Right lobe of liver (tissue), 6 donors: ENCODE results near the gene FRMD3. TPM values are rescaled to one million over a fixed set of nuclear protein-coding genes. Genes with fewer than 3 reads are reported as not detected.
A peak's percentile ranks its signal among the peaks of the same experiment; 100 is the strongest.

Source experiments
- ATAC-seq, 4 donors: fragments of 200-7000 bp; cut with Tn5 transposase; one replicate each; pipeline ENCODE4 v1.9.1; 2020; ENCODE audit warnings: mild to moderate bottlenecking in 4 of 4, moderate library complexity in 4 of 4
- DNase-seq, 3 donors: peaks; one replicate each; pipeline ENCODE4 v3.0.0-alpha.2; 2020
- H3K27ac ChIP-seq, 3 donors: fragments of 200-600 bp; one replicate each; pipeline ENCODE4 v1.8.0; 2022
- H3K27me3 ChIP-seq, 2 donors: fragments of 200-600 bp; one replicate each; pipeline ENCODE4 v1.8.0; 2022
- H3K36me3 ChIP-seq, 4 donors: fragments of 200-600 bp; sonication (generic) in 1 of 4; one replicate each; pipeline versions ENCODE4 v1.5.1 to v1.8.0; 2017 to 2022; ENCODE audit warnings: control low read depth in 1 of 4
- H3K4me1 ChIP-seq, 4 donors: fragments of 200-600 bp; sonication (generic) in 1 of 4; one replicate each; pipeline versions ENCODE4 v1.5.1 to v1.8.0; 2017 to 2022; ENCODE audit warnings: control low read depth in 1 of 4
- H3K4me3 ChIP-seq, 3 donors: fragments of 200-600 bp; one replicate each; pipeline ENCODE4 v1.8.0; 2022
- H3K9me3 ChIP-seq, 4 donors: fragments of 200-600 bp; sonication (generic) in 1 of 4; one replicate each; pipeline versions ENCODE4 v1.5.1 to v1.8.0; 2017 to 2022; ENCODE audit warnings: control low read depth in 1 of 4
- POLR2A ChIP-seq: fragments of 450-650 bp; IDR thresholded peaks from one replicate; pipeline ENCODE4 v1.6.1; 2017; ENCODE audit warnings: antibody characterized with exemption, mild to moderate bottlenecking
- WGBS: methylation state at CpG from one replicate; pipeline ENCODE4 v1.1.6; 2018; ENCODE audit warnings: low coverage, low lambda C conversion rate; ENCODE audit not compliant: insufficient coverage; ENCODE audit errors: missing lambda C conversion rate; 5-methylcytosine and 5-hydroxymethylcytosine counted together
- intact Hi-C, 2 donors: fragments of 100-400 bp; cut with DNase I; formaldehyde crosslinking; loops; one replicate each; pipeline versions ENCODE4 v1.11.2 to v1.14.1; 2022
- total RNA-seq, 6 experiments: library from RNA; depleted of rRNA in 2 of 6; stranded (reverse); fragments of >200 nt in 2 of 6; fragmentation: NEBNext Ultra II Directional in 3 of 6; extraction: Animal tissue kit (Norgen Biotek cat#: 25700) in 3 of 6; gene quantifications; one replicate each; pipeline versions ENCODE4 v1.1.0 to v1.2.4, GENCODE V29; 2016 to 2023
- TF ChIP-seq, protein P1 (sequence below), 4 donors: fragments of 200-600 bp in 3 of 4; fragments of 450-650 bp in 1 of 4; IDR thresholded peaks; one replicate each; pipeline versions ENCODE4 v1.5.1 to v1.8.0; 2016 to 2022; ENCODE audit warnings: antibody characterized with exemption in 4 of 4, mild to moderate bottlenecking in 2 of 4
- donor health status: DM: no; HTN: yes; CAD: no.
- donor health status: DM: no; HTN: no; CAD: no.
- donor health status: DM: no; HTN: no; CAD: no.
- donor health status: DM: no; HTN: yes; CAD: no.
- donor health status: DM: no; HTN: yes; CAD: no.

The FRMD3 gene
- total RNA-seq, 6 experiments from 2014 or later, result 0.28 to 0.88 (median 0.34) TPM

GRCh38 chr9:83435301-83435700 is 102.9 kb downstream of the FRMD3 start:
- Histone ChIP-seq H3K4me3 (no peak overlapping the region), H3K36me3 (no peaks in the 10 kb centered on the region), H3K4me1 (peaks cover 0 to 40% (median 3%) of the 10 kb centered on the region in 4 donors), H3K9me3 (no peaks in the 10 kb centered on the region), H3K27me3 (no peaks in the 10 kb centered on the region), H3K27ac (no peak overlapping the region)
- WGBS, result 89% methylated on average over 1 of the region's 4 CpGs
- no peak for ATAC-seq
- intact Hi-C loops, result no loop called here
- TF ChIP-seq, protein P1, sequence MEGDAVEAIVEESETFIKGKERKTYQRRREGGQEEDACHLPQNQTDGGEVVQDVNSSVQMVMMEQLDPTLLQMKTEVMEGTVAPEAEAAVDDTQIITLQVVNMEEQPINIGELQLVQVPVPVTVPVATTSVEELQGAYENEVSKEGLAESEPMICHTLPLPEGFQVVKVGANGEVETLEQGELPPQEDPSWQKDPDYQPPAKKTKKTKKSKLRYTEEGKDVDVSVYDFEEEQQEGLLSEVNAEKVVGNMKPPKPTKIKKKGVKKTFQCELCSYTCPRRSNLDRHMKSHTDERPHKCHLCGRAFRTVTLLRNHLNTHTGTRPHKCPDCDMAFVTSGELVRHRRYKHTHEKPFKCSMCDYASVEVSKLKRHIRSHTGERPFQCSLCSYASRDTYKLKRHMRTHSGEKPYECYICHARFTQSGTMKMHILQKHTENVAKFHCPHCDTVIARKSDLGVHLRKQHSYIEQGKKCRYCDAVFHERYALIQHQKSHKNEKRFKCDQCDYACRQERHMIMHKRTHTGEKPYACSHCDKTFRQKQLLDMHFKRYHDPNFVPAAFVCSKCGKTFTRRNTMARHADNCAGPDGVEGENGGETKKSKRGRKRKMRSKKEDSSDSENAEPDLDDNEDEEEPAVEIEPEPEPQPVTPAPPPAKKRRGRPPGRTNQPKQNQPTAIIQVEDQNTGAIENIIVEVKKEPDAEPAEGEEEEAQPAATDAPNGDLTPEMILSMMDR (IDR thresholded peaks at IDR 0.05), result no peak
- TF ChIP-seq POLR2A, result no peak
- no peak for DNase-seq

GRCh38 chr9:83434254-83434653 is 103.9 kb downstream of the FRMD3 start:
- Histone ChIP-seq H3K4me3 (no peak overlapping the region), H3K27ac (no peak overlapping the region), H3K36me3 (no peaks in the 10 kb centered on the region), H3K4me1 (peaks cover 0 to 50% (median 5%) of the 10 kb centered on the region in 4 donors), H3K9me3 (no peaks in the 10 kb centered on the region), H3K27me3 (no peaks in the 10 kb centered on the region)
- WGBS, result 0% methylated on average over 1 of the region's 1 CpG
- intact Hi-C loops, result no loop called here
- DNase-seq (no peak), ATAC-seq (no peak)
- TF ChIP-seq POLR2A, result no peak
- TF ChIP-seq, protein P1 (IDR thresholded peaks at IDR 0.05), result no peak

- Histone ChIP-seq H3K27ac (no peak overlapping the region), H3K9me3 (no peaks in the 10 kb centered on the region), H3K4me3 (no peak overlapping the region), H3K36me3 (no peaks in the 10 kb centered on the region), H3K27me3 (no peaks in the 10 kb centered on the region), H3K4me1 (peaks cover 0 to 54% (median 7%) of the 10 kb centered on the region in 4 donors)
- no peak for TF ChIP-seq POLR2A
- TF ChIP-seq, protein P1 (IDR thresholded peaks at IDR 0.05), result no peak
- WGBS, result no CpG with 5 or more reads among the region's 1 CpG
- ATAC-seq (peak in 1 of 4 donors; percentile 2), DNase-seq (no peak)
- intact Hi-C loops, result no loop called here
These were observed 104.4 kb downstream of the FRMD3 start for GRCh38 chr9:83433846-83434245.

- no peaks in the 10 kb centered on the region for H3K36me3 ChIP-seq
- H3K4me1 ChIP-seq, result peaks cover 0 to 54% (median 8%) of the 10 kb centered on the region in 4 donors
- WGBS, result 74% methylated on average over 2 of the region's 2 CpGs
- no peak overlapping the region for H3K4me3 ChIP-seq
- no peak for DNase-seq
- no peak for TF ChIP-seq POLR2A
- TF ChIP-seq, protein P1 (IDR thresholded peaks at IDR 0.05), result no peak
- H3K9me3 ChIP-seq, result no peaks in the 10 kb centered on the region
- no peak for ATAC-seq
- peak overlapping the region in 2 of 3 donors; percentile 78 for H3K27ac ChIP-seq
- H3K27me3 ChIP-seq, result no peaks in the 10 kb centered on the region
- intact Hi-C loops, result no loop called here
These were observed 105.2 kb downstream of the FRMD3 start for GRCh38 chr9:83432877-83433550.
